ENCODE results near the gene RANBP3L.

The RANBP3L gene

GRCh38 chr5:36242534-36243485 lies 58.9 kb downstream of the RANBP3L start:
- no peaks in the 10 kb centered on the region for H3K27me3 Mint-ChIP-seq (ENCODE audit: low read depth)
- TF ChIP-seq CTCF (IDR thresholded peaks at IDR 0.05; ENCODE audit: unreplicated experiment in 3 of 3): no peak
- peaks cover 42% of the 10 kb centered on the region for H3K4me1 Mint-ChIP-seq
- H3K36me3 Mint-ChIP-seq (ENCODE audit: low read depth): no peaks in the 10 kb centered on the region
- no peaks in the 10 kb centered on the region for H3K9me3 Mint-ChIP-seq
- H3K4me3 Mint-ChIP-seq: peak overlapping the region; percentile 87 to 90 (median 88)
- peak overlapping the region; percentile 93 to 99 (median 98) for H3K27ac Mint-ChIP-seq

DNA sequence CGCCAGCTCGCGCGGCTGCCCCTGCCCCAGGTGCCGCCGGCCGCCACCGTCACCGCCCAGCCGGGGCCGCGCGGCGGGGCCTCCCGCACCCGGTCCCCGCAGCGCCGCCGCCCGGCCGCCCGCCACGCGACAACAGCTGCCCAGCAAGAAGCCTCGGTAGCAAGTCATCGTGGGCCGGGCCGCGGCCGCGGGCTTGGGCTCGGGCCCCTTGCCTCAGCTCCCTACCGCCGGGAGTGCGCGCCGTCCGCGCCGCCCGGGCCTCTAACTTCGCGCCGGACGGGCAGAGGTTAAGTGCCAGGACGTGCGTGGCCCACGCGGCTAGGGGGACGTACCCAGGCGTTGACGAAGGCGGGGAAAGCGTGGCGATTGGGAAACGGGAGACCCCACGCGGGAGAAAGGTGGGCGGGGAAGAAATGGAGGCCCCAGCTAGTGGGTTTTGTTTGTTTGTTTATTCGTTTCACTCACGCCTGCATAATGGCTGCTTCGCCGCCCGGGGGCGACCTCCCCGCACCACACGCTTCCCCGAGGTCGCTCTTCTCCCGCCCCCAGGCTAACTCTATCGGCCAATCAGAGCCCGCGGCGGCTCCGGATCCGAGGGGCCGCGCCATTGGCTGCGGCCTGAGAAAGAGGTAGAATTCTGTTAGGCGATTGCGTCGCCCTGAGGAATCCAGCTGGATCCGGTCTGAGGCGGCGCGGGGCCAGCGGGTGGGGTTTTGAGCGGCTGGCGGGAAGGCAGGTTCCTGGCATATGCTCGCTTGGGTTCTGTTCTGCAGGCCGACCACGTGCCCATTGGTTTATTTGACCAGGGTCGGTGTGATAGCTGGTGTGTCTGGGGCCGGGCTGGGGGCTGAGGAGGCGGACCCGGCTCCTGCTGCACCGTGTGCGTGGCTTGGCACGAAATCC lies 59.8 kb downstream of the RANBP3L start, which contains the start of gene NADK2:
TSS of gene NADK2 (minus strand) at position 295 of the 903 bp plus-strand sequence. CDS start at position 168, 127 bp downstream.
- Mint-ChIP-seq H3K4me3 (peak within 1 kb of the TSS; percentile 88 to 94 (median 92)), H3K4me1 (peaks cover 45% of the 10 kb centered on the region), H3K9me3 (no peaks in the 10 kb centered on the region), H3K36me3 (ENCODE audit: low read depth) (no peaks in the 10 kb centered on the region), H3K27ac (peak within 1 kb of the TSS; percentile 93 to 99 (median 98)), H3K27me3 (ENCODE audit: low read depth) (no peaks in the 10 kb centered on the region)
- TF ChIP-seq CTCF (IDR thresholded peaks at IDR 0.05; ENCODE audit: unreplicated experiment in 3 of 3): peak; percentile 72 to 74 (median 74)

GRCh38 chr5:36240779-36241630 lies 60.7 kb downstream of the RANBP3L start:
- Mint-ChIP-seq H3K27me3 (ENCODE audit: low read depth) (no peaks in the 10 kb centered on the region), H3K27ac (peak overlapping the region; percentile 93 to 95 (median 94)), H3K4me1 (peaks cover 54% of the 10 kb centered on the region), H3K9me3 (no peaks in the 10 kb centered on the region), H3K4me3 (peak overlapping the region; percentile 88 to 94 (median 92)), H3K36me3 (ENCODE audit: low read depth) (no peaks in the 10 kb centered on the region)
- TF ChIP-seq CTCF (IDR thresholded peaks at IDR 0.05; ENCODE audit: unreplicated experiment in 3 of 3): no peak

DNA sequence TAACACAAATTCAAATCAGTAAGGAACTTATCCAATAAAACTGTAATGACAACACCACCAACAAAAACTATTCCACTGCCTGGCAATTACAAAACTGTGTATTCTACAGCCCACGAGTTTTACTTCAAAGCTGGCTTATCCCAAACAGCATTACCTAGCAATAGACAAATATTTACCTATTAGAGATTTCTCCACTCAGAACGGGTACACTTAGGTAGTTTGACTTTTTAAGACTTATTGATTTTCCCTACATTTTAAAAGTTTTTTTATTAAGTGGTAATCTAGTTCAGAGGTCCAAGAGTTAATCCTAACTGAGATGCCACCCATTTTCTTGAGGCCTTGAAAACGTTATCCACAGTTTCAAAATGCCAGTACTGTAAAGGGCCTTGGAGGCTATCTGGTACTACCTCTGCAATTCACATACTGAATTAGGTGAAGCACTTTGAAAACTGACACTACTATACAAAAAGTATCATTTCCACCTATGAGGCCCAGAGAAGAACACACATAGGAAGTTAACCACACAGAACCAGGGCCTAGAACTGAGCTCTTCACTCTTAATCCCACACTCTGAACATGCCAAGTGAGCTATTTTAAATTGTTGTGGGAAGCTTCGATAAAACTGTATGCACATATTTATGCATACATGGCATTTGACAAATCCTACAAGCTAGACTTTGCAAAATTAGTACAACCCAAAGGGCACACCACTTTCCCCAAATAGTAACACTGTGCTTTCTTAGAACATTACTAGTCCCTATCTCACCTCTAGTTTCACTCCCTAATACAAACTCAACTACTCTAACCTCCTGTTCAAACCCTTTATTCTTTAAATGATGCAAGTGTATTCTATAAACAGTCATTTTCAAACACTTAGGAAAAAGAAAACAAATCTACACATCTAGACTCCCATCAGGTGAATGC lies 62.1 kb downstream of the RANBP3L start:
- Mint-ChIP-seq H3K9me3 (no peaks in the 10 kb centered on the region), H3K36me3 (ENCODE audit: low read depth) (no peaks in the 10 kb centered on the region), H3K27me3 (ENCODE audit: low read depth) (no peaks in the 10 kb centered on the region), H3K4me1 (peaks cover 55% of the 10 kb centered on the region), H3K4me3 (peak overlapping the region; percentile 88 to 94 (median 92)), H3K27ac (peak overlapping the region; percentile 93 to 95 (median 94))
- TF ChIP-seq CTCF (IDR thresholded peaks at IDR 0.05; ENCODE audit: unreplicated experiment in 3 of 3): no peak
